ENCODE results near the gene PRSS38. TPM values are rescaled to one million over a fixed set of nuclear protein-coding genes. Genes with fewer than 3 reads are reported as not detected.

The PRSS38 gene
- total RNA-seq, 1 donor from 2014 or later = not detected

GRCh38 chr1:227894831-227895451 is 79.5 kb downstream of the PRSS38 start:
- CTCF ChIA-PET = no interaction called here
- Mint-ChIP-seq H3K36me3 (ENCODE audit: low read depth) (no peaks in the 10 kb centered on the region), H3K4me1 (no peaks in the 10 kb centered on the region), H3K4me3 (no peak overlapping the region), H3K27ac (no peak overlapping the region), H3K9me3 (no peaks in the 10 kb centered on the region), H3K27me3 (no peaks in the 10 kb centered on the region)
- ATAC-seq (ENCODE audit: low read depth) = no peak
- TF ChIP-seq CTCF (IDR thresholded peaks at IDR 0.05) = no peak
- peak; percentile 10 for DNase-seq
- POLR2A ChIA-PET = no interaction called here
- intact Hi-C loops (cut with micrococcal nuclease) = no loop called here

Other genes with a start within 250 kb of the PRSS38 start
- gene JMJD4, start 80.4 kb upstream of the PRSS38 start, total RNA-seq = 23.5 and 26.7 TPM in 2 replicates
- 24.2 and 24.3 TPM in 2 replicates for gene SNAP47, start 80.2 kb upstream of the PRSS38 start, total RNA-seq
- gene WNT9A, start 132.3 kb downstream of the PRSS38 start, total RNA-seq = 0.05 TPM in 1 of 2 replicates, not detected in the other
- not detected in 2 replicates for gene WNT3A, start 191.3 kb downstream of the PRSS38 start, total RNA-seq